Kidney epithelial cell (primary cell): ENCODE measurements around the gene REV3L. TPM values are rescaled to one million over a fixed set of nuclear protein-coding genes. Genes with fewer than 3 reads are reported as not detected.

ENCODE experiments used
- DNase-seq: peaks from one replicate; pipeline ENCODE4 v3.0.0-alpha.2; 2010; ENCODE audit warnings: low read depth
- H3K27me3 ChIP-seq: 2 replicates; pipeline ENCODE4 v1.6.0; 2011; ENCODE audit warnings: low read length; ENCODE audit not compliant: control insufficient read depth, insufficient read depth
- H3K36me3 ChIP-seq: 2 replicates; pipeline ENCODE4 v1.5.1; 2011; ENCODE audit warnings: low read length; ENCODE audit not compliant: control insufficient read depth, insufficient read depth
- H3K4me3 ChIP-seq: 2 replicates; pipeline ENCODE4 v1.5.1; 2011; ENCODE audit warnings: low read depth, mild to moderate bottlenecking, control low read depth, low read length
- total RNA-seq: library from RNA; depleted of rRNA; stranded (reverse); fragments of >200 nt; gene quantifications from 2 replicates; pipeline ENCODE4 v1.2.3, GENCODE V29; 2015
- TF ChIP-seq, protein P1 (sequence below): IDR thresholded peaks from 2 replicates; pipeline ENCODE4 v1.5.1; 2011; ENCODE audit warnings: mild to moderate bottlenecking, moderate library complexity, low read length, control low read depth, inconsistent platforms; ENCODE audit not compliant: insufficient read depth, poor library complexity, severe bottlenecking

The REV3L gene
- total RNA-seq, 1 donor from 2014 or later, result 35.7 TPM

DNA sequence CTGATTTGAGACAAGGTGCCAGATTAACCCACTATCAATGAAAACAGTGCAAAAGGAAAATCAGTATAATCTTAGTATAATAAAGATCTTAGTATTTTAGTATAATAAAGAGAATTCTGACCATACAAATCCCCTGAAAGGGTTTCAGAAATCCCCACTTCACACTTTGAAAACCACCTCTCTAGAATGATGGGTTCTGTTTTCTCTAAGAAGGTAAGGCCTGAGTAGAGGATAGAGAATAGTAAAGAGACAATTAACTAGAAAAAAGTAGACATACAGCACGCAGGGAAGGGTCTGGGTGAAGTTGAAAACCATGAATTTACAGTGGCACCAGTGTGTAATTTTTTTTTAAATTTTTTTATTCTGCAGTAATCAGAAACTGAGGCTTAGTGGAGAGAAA lies 73.6 kb downstream of the REV3L start:
- TF ChIP-seq, protein P1, sequence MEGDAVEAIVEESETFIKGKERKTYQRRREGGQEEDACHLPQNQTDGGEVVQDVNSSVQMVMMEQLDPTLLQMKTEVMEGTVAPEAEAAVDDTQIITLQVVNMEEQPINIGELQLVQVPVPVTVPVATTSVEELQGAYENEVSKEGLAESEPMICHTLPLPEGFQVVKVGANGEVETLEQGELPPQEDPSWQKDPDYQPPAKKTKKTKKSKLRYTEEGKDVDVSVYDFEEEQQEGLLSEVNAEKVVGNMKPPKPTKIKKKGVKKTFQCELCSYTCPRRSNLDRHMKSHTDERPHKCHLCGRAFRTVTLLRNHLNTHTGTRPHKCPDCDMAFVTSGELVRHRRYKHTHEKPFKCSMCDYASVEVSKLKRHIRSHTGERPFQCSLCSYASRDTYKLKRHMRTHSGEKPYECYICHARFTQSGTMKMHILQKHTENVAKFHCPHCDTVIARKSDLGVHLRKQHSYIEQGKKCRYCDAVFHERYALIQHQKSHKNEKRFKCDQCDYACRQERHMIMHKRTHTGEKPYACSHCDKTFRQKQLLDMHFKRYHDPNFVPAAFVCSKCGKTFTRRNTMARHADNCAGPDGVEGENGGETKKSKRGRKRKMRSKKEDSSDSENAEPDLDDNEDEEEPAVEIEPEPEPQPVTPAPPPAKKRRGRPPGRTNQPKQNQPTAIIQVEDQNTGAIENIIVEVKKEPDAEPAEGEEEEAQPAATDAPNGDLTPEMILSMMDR, result no peak
- no peak for DNase-seq
- Histone ChIP-seq H3K36me3 (no peaks in the 10 kb centered on the region), H3K27me3 (no peaks in the 10 kb centered on the region), H3K4me3 (no peak overlapping the region)

DNA sequence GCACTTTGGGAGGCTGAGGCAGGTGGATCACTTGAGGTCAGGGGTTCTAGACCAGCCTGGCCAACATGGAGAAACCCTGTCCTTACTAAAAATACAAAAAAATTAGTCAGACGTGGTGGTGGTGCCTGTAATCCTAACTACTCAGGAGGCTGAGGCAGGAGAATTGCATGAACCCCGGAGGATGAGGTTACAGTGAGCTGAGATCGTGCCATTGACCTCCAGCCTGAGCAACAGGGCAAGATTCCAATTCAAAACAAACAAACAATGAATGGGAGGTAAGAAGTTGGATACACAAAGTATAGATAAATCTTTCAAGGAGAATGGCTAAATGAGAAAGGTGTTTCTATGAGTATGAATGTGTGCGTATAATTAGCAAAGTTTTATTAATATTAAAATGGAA lies 75.3 kb downstream of the REV3L start:
- no peaks in the 10 kb centered on the region for H3K36me3 ChIP-seq
- no peaks in the 10 kb centered on the region for H3K27me3 ChIP-seq
- no peak overlapping the region for H3K4me3 ChIP-seq
- no peak for DNase-seq
- TF ChIP-seq, protein P1, result no peak

DNA sequence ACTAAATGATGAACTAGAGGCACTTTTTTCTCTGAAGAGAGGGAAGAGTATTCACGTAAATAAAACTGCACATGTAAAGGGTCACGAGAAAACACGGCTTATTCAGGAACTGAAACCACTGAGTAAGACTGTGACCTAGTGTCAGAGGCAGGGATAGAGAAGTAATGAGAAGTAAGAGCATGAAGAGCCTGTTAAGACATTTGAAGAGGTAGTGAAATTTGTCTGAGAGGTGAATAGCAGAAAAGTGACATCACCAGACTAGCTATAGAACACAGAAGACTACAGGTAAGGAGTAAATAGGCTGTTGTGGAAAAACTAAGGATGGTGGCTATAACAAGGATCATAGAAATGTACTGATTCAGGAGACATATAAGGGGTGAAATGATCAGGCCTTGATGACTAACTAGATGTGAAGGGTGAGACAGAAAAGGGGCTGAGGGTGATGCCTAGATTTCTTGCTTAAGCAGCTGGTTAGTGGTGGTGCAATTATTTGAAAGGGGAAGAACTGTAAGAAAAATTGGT lies 76.8 kb downstream of the REV3L start:
- TF ChIP-seq, protein P1, result no peak
- Histone ChIP-seq H3K27me3 (no peaks in the 10 kb centered on the region), H3K36me3 (no peaks in the 10 kb centered on the region), H3K4me3 (no peak overlapping the region)
- DNase-seq, result no peak

DNA sequence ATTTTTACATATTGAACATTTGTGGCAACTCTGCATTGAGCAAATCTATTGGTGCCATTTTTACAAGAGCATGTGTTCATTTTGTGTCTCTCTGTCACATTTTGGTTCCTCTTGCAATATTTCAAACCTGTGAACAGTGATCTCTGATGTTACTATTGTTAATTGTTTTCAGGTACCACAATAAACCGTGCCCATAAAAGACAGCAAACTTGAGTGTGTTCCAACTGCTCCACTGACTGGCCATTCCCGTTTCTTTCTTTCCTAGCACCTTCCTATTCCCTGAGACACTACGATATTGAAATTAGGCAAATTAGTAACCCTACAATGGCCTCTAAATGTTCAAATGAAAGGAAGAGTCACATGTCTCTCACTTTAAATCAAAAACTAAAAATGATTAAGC lies 79.6 kb downstream of the REV3L start:
- TF ChIP-seq, protein P1, result no peak
- Histone ChIP-seq H3K4me3 (no peak overlapping the region), H3K36me3 (no peaks in the 10 kb centered on the region), H3K27me3 (no peaks in the 10 kb centered on the region)
- DNase-seq, result no peak

DNA sequence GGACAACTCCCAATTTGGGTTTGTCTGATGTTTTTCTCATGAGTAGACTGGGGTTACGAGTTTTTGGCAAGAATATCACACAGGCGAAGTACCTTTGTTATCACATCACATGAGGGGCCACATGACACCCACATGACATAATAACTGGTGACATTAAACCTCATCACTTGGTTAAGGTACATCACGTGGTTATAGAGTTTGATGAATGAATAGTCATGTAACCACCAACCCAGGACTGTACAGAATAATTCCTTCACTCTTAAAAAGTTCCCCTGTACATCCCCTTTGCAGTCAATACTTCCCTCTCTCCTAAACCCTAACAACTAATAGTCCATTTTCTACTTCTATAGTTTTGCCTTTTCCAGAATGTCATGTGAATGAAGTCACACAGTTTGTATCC lies 83.4 kb downstream of the REV3L start:
- DNase-seq, result no peak
- Histone ChIP-seq H3K4me3 (no peak overlapping the region), H3K36me3 (no peaks in the 10 kb centered on the region), H3K27me3 (no peaks in the 10 kb centered on the region)
- TF ChIP-seq, protein P1, result no peak

DNA sequence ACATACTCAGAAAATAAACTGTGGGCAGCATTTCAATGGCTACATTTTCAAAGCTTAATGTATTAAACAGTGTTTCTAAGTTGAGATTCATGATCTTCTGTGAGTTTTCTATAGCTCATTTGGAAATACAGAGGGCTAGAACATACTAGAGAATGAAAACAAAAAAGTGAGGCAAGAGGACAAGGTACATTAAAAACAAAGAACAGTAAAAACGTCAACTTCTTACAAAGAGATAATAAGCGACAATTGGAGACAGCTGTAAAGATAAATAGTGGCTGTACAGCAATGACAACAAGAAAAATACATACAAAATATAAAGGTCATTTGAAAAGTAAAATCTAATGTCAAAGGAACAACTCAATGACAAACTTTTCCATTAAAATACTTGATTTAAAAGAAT lies 94.3 kb downstream of the REV3L start:
- Histone ChIP-seq H3K27me3 (no peaks in the 10 kb centered on the region), H3K4me3 (no peak overlapping the region), H3K36me3 (no peaks in the 10 kb centered on the region)
- no peak for DNase-seq
- TF ChIP-seq, protein P1, result no peak
